Bronchial epithelial cell (primary cell): ENCODE results near the gene BSG. TPM values are rescaled to one million over a fixed set of nuclear protein-coding genes. Genes with fewer than 3 reads are reported as not detected.
A peak's percentile ranks its signal among the peaks of the same experiment; 100 is the strongest.

Experiments
- DNase-seq: peaks from one replicate; pipeline ENCODE4 v3.0.0-alpha.2; 2010; ENCODE audit warnings: low read depth
- FAIRE-seq: peaks from 2 replicates; lab custom pipeline; 2011; peaks lifted over from hg19 to GRCh38; lab: Jason Lieb, UNC
- H3K27me3 ChIP-seq: 2 replicates; pipeline ENCODE4 v1.5.1; 2011; ENCODE audit warnings: low read length; ENCODE audit not compliant: control insufficient read depth, insufficient read depth
- H3K36me3 ChIP-seq: 2 replicates; pipeline ENCODE4 v1.5.1; 2011; ENCODE audit warnings: low read length; ENCODE audit not compliant: control insufficient read depth, insufficient read depth
- H3K4me3 ChIP-seq: 2 replicates; pipeline ENCODE4 v1.5.1; 2011; ENCODE audit warnings: mild to moderate bottlenecking, low read depth, low read length, control low read depth
- total RNA-seq: library from RNA; depleted of rRNA; stranded (reverse); fragments of >200 nt; gene quantifications from 2 replicates; pipeline ENCODE4 v1.2.1, GENCODE V29; 2014
- TF ChIP-seq, protein P1 (sequence below): IDR thresholded peaks from 2 replicates; pipeline ENCODE4 v1.5.1; 2011; ENCODE audit warnings: mild to moderate bottlenecking, moderate library complexity, low read length, control low read depth, inconsistent platforms; ENCODE audit not compliant: insufficient read depth, severe bottlenecking

BSG gene
- total RNA-seq, 1 donor from 2014 or later, result 369 TPM

DNA sequence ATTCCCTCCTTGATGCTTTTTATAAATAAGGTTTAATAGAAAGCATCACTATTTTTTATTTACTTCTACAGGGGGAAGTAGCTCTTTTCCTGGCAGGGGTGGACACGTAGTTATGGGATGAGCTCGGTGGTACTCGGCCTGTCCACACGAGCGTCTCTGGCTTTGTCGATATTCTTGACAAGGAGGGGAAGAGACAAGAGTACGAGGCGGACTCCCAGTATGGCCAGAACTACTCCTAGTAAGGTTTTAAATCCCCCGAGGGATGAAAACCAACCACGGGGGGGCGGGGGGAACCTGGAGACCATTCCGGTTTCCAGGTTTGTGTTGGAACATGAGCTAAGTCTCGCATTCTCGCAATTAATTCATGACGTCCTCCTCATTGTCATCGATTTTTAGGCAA, 5.6 kb upstream of the BSG start:
- FAIRE-seq, result no peak
- H3K27me3 ChIP-seq, result no peaks in the 10 kb centered on the region
- DNase-seq, result no peak
- H3K4me3 ChIP-seq, result no peak overlapping the region
- TF ChIP-seq, protein P1, sequence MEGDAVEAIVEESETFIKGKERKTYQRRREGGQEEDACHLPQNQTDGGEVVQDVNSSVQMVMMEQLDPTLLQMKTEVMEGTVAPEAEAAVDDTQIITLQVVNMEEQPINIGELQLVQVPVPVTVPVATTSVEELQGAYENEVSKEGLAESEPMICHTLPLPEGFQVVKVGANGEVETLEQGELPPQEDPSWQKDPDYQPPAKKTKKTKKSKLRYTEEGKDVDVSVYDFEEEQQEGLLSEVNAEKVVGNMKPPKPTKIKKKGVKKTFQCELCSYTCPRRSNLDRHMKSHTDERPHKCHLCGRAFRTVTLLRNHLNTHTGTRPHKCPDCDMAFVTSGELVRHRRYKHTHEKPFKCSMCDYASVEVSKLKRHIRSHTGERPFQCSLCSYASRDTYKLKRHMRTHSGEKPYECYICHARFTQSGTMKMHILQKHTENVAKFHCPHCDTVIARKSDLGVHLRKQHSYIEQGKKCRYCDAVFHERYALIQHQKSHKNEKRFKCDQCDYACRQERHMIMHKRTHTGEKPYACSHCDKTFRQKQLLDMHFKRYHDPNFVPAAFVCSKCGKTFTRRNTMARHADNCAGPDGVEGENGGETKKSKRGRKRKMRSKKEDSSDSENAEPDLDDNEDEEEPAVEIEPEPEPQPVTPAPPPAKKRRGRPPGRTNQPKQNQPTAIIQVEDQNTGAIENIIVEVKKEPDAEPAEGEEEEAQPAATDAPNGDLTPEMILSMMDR, result no peak
- no peaks in the 10 kb centered on the region for H3K36me3 ChIP-seq

DNA sequence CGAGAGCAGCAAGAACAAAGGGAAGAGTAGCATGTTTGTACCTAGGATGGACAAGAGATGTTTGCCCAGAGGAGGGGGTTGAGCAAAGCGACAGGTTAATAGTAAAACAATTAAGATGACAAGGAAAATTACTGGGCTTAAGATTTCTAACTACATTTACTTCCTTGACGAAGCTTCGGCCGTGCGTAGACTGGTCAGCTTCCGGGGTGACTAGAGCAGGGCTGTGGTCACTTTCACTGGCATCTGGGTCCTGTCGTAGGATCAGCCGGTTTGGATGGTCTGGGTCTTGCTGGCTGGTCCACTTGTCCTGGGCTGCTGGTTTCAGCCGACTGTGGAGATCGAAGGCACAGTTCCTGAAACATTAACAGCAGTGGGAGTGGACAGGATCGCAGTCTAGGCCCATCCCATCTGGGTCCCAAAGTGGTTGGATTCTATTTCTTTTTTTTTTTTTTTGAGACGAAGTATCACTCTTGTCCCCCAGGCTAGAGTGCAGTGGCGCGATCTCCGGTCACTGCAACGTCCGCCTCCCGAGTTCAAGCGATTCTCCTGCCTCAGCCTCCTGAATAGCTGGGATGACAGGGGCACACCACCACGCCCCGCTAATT, 5.0 kb upstream of the BSG start:
- Histone ChIP-seq H3K27me3 (no peaks in the 10 kb centered on the region), H3K4me3 (no peak overlapping the region), H3K36me3 (no peaks in the 10 kb centered on the region)
- TF ChIP-seq, protein P1, result no peak
- DNase-seq (no peak), FAIRE-seq (no peak)

DNA sequence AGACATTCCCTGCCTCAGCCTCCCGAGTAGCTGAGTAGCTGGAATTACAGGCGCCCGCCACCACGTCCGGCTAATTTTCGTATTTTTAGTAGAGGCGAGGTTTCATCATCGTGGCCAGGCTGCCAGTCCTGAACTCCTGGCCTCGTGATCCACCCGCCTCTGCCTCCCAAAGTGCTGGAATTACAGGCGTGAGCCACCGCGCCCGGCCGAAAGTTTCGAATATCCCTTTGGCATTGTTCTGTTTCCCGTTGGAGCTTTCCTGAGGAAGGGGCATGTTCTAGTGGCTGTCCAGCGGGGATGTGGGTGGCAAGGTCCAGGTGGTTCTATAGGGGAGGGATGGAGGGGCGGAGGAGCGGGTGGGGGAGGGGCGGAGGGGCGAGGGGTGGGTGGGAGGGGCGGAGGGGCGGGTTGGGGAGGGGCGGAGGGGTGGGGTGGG, 2.1 kb upstream of the BSG start:
- TF ChIP-seq, protein P1, result no peak
- Histone ChIP-seq H3K27me3 (no peaks in the 10 kb centered on the region), H3K4me3 (no peak overlapping the region), H3K36me3 (peaks cover 2% of the 10 kb centered on the region)
- DNase-seq (no peak), FAIRE-seq (no peak)

DNA sequence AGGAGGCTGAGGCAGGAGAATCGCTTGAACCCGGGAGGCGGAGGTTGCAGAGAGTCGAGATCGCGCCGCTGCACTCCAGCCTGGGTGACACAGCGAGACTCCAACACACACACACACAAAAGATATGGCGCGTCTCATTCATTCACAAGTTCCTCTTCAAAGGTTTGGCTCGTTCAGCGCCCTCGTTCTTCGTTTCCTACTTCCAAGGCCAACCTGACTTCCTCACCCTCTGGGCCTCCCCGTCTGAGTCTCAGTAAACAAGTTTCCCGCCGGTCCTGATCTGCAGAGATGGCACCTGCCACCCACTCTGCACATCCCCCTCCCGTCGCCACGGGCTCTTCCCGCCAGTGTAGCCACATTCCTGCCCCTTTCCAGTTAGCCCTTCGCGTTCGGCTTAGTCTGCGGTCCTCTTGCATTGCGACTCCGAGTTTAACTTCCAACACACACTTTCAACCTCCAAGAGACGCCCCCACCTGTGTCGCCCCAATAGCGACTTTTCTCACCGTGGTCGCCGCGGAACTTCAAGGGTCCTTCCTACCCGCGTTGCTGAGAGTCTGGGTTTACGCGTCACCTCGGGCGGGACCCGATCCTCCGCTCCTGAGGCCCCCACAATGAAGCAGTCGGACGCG, 1.3 kb upstream of the BSG start:
- H3K36me3 ChIP-seq, result peaks cover 2% of the 10 kb centered on the region
- H3K4me3 ChIP-seq, result peak overlapping the region; percentile 46
- TF ChIP-seq, protein P1, result no peak
- no peak for FAIRE-seq
- H3K27me3 ChIP-seq, result no peaks in the 10 kb centered on the region
- peak; percentile 33 for DNase-seq

DNA sequence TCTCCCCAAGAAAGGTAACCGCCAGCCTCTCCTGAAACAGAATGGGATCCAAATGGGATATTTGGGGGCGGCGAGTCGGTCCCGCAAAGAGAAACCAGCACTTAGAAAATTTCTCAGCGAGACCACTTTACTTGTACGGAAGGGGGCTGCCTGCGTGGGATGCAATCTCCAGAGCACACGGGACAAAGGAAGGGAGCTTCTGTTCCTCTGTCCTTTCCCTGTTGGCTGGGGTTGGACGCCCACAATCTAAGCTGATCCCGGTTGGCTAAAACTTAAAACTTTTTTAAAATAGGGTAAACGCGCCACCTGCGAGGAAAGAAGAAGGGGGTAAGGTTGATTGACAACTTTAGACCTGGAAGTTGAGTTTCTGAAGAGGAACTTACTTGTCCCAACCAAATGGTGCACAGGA, 826 bp upstream of the BSG start:
- Histone ChIP-seq H3K27me3 (no peaks in the 10 kb centered on the region), H3K36me3 (peaks cover 2% of the 10 kb centered on the region), H3K4me3 (peak overlapping the region; percentile 46)
- TF ChIP-seq, protein P1, result no peak
- DNase-seq, result peak; percentile 35
- no peak for FAIRE-seq
